ENCODE measurements around the gene PCGF2.
"Not testable (repeated sequence)": the region's sequence is repeated elsewhere in the genome, so short reads cannot be mapped to it uniquely, and the experiment has no call there.

PCGF2 gene

DNA sequence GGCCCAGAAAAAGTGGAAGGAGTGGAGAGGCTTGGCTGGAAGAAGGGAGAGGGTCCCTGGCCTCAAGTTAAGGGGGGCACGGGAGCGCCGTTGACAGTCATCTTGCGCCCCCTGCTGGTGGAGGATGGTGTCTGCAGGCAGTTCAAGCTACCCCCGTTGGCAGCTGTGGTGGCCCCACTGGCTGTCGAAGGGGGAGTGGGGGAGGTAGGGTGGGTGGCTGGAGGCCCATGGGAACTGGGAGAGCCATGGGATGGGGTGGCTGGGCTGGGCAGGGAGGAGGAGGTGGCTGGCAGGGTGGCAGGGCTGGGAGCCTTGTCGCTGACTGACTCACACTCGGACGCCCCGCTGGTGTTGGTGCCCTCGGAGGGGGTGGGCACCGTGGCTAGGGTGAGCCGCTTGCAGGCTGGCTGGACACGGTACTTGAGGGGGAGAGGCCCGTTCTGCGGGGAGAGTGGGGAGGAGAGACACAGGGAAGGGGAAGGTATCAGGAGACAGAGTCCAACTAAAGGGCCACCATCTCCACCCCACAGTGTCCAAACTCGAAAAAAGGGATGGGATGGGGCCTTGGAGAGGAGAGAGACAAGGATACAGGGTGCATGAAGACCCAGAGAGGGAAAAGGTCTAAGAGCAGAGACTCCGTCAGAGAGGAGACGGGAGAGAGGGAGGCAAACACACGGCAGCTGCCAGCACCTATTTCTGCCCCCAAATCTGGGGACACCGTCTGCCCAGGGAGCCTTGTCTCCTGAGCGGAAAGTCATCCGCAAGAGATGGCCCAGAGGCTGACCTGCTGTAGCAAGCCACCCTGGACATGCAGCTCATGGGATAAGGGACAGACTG, 12.8 kb downstream of the PCGF2 start:
- DNase-seq (ENCODE audit: low read depth in 2 of 2): peak; percentile 61 to 68

DNA sequence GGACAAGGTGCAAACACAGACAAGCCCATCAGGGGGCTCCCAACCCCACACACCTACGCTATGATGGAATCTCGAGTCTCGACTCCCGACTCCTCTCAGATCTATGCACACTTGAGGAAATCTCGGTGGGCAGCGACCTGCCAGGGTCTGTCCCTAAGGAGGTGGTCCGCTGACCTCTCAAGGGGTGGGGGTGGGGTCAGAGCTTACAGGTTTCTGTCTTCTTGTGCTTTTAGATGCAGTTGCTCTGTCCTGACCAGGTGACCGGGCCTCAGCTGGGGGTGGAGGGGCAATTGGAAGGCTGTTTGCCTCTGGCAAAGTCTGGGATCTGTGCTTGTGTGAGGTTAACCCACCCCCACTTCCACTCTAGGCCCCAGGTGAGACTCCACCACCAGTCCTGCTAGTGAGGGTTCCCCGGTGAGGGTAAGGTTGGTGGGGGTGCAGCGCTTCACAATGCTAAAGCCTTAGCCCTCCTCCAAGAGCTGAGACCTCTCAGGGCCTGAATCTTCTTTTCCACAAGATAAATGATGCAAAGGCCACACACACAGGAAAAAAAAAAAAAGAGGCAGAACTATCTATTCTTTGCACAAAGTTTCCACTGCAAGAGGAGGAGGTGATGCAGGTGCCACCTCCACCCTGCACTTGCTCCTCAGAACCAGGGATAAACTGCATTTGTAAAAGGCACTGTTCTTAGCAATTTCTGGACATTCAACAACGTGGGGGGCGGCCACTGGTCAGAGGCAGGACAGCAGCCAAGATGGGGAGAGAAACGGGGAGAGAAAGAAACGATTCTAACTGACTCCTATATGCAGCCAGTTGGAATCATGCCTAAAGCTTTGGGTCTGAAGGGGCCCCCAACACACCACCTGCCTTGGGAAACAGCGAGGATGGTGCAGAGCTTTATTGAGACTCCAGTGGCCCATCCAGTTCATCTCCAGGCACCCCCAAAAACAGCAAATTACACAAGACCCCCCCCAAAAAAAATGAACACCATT, 13.9 kb downstream of the PCGF2 start:
- DNase-seq (ENCODE audit: low read depth in 2 of 2): no peak

DNA sequence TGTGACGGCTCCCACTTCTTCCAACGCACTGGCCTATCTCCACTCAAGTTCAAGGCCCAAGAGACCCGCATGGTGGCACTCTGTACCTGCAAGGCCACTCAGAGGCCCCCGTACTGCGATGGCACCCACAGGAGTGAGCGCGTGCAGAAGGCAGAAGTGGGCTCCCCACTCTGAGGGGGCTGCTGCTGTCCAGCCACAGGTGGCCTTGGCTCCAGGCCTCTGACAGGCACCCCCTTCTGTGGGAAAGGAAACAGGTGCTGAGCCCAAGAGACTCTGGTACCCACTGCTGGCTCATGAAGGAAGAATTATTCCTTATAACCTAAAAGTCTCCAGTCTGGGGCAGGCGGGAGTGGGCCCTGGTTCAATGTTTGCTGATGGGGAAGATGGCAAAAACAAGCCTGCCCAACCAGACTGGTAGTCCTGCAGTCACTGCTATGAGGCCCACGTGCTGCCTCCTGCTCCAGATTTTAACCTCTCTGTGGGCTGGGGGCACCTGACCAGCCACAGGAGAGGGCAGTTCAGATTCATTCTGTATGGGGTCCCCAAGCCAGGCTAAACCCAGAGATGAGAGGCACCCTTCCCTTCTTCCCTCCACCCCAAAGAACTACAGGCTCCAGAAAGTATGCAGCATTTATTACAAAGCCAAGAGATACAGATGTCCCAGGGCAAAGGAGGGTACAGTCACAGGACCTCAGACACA, 14.7 kb downstream of the PCGF2 start:
- DNase-seq (ENCODE audit: low read depth in 2 of 2): no peak

DNA sequence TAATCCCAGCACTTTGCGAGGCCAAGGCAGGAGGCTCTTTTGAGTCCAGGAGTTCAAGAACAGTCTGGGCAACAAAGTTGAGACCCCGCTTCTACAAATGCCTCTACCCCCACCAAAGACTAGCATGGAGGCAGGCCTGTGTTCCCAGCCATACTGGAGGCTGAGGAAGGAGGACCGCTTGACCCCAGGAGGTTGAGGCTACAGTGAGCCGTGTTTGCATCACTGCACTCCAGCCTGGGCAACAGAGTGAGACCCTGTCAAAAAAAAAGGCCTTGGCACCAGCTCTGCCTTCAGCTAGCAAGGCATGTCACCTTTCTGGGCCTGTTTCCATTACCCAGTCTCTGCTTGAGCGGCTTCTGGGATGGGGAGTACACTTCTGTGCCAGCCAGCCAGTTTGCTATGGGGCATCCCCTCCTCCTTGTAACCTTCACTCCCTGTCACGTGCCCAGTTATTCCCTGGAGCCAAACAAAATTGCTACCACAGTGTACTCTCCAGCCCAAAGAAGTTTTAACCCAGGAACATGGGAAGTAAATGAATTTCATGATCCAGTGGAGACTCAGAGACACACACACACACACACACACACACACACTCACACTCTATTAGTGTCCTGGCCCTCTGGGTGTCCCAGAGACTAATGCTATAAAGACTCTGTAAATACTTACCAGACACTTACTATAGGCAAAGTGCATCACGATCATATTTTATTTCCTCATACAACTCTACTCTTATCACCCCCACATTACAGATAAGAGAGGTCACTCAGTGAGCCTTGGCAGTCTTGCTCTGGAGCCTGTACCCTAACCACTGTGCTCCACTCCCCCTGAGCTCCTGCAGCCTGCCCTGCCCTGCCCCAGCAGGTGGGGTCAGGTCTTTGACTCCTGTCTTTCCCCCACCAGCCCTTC, 15.5 kb downstream of the PCGF2 start:
- DNase-seq (ENCODE audit: low read depth in 2 of 2): no peak

DNA sequence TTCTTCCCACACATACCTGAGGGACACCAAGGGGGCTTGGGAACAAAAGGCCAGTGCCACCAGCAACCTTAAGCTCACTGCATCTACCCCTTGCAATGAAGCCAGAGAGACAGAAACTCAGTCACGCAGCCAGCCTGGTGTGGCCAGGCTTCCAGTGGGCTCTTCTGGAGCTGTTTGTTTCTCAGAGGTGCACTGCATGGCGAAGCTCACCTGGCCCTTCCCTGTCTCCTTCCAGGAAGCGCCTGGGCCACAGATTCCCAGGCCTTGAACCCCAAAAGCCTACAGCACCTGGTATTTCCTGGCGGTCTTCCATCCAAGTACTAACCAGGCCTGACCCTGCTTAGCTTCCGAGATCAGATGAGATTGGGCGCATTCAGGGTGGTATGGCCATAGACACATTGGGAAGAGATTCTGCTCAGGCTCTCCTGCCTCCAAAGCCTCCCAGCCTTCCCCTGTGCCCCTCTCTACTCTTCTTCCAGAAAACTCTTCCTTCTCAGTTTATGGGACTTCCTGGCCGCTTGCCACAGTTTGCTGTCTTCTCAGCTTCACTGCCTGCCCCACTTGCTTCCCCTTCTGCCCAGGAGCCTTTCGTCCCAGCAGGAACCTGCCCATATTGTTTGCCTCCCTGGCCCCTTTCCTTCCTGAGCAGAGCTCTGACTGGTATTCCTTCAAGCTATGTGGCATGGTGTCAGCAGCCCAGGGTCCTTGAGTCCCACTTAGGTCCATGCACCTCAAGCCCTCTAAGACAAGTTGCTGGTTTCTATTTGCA, 16.4 kb downstream of the PCGF2 start:
- no peak for DNase-seq (ENCODE audit: low read depth in 2 of 2)

DNA sequence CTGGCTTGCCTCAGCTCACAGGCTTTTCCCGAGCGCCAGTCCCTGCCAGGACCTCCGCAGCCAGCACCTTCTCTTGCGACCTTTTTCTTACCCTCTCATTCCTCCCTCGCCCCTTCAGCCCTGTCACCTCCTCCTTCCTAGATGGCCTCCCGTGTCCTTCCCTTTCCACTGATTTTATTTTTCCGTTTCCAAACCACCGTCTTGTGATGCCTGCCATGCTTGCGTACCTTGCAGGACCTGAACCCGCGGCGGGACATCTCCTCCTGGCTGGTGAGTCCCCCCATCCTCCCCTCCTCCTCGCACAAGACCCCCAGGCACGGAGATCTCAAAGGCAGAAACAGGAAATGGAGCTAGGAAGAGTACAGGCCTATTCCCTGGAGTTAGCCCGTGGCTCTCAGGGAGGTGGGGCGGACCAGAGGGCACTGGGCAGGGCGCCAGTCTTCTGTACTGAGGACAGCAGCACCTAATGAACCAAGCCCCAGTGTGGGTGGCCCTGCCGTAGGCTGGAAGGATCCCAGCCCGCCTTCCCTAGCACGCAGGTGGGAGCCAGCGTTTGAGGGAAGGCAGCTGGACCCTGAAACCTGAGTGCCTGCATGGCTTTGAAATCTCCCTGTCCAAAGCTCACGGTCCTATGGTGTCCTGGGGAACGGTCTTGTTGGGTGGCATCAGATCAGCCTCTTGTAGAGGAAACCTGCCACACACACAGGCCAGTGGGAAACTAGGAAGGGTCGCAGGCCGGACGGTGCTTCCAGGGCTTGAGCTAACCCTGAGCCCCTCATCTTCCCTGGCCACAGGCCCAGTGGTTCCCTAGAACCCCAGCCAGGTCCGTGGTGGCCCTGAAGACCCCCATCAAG, 17.4 kb downstream of the PCGF2 start:
- no peak for DNase-seq (ENCODE audit: low read depth in 2 of 2)

DNA sequence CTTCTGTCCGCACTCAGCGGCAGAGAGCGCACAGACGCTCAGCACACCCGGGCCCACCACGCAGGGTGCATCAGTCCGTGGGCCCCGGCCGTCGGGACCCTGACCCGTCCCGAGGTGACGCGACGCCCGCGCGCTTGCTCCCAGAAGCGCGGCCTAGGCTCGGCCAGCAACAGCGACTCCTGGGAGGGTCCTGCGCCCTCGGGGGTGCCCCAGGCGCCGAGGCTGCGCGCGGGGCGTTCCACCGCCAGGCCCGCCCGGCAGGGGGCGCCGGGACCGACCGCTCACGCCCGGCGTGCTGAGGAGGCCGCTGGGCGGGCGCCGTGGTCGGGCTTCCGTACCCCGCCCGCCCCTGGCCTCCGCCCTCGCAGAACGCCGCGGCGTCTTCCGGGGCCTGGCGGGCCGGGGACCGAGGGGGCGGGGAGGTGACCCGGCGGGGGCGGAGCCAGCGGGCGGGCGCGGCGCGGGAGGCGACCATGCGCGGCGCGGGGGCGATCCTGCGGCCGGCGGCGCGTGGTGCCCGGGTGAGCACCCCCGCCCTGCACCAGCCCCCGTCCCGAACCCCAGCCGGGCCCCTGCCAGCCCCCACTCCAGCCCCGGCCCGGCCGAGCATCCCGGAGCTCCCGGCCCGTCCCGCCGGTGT, 18.1 kb downstream of the PCGF2 start, which contains the start of gene CISD3:
CISD3 (plus strand) TSS at position 456 of the 640 bp plus-strand sequence; CDS start at position 474, 18 bp downstream.
- DNase-seq (ENCODE audit: low read depth in 2 of 2): peak; percentile 71

DNA sequence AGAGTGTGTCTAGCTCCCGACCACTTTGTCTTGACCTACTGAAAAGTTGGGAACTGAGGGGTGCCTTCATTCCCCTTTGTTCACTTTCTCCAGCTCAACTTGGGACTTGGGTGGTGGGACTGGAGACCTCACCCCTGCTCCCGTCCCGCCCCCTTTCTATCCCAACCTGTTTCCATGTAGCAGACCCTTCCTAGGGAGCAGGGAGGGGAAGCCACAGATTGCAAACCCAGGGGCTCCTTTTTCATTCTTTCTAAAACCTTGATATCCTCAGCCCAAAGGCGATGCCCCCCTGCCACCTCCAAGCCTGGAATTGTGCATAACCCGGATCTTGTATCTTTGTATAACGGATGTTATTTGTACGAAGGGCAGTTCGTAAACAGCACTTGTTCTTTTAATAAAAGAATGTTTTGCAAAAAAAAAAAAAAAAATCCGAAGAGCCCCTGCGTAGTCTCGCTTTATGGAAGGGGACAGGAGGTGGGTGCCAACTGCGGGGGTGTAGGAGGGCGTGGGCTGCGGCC, 18.7 kb downstream of the PCGF2 start:
- DNase-seq (ENCODE audit: low read depth in 2 of 2): no peak

DNA sequence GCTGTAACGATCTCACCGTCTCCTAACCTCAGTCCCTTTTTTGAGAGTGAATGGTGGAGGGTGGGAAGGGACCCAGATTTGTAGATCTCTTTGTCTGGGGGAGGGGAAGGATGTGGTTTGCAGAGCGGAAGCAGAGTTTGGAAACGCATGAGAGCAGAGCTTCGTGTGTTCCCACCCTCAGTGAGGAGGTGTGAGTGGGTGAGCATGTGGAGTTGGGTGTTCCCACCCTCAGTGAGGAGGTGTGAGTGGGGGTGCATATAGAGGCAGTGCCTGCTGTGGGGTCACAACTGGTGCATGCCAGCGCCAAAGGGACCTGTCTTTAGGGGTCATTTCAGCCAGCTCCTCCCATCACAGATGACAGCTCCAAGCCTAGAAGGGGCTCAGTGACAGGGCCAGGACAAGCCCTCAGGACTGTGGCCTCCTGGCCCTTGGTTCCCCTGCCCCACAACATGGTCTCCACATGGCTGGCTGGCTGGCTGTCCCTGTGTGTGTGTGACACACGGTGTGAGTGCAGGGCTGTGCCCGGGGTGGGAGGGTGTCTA, 19.8 kb downstream of the PCGF2 start:
- peak; percentile 41 to 48 for DNase-seq (ENCODE audit: low read depth in 2 of 2)

DNA sequence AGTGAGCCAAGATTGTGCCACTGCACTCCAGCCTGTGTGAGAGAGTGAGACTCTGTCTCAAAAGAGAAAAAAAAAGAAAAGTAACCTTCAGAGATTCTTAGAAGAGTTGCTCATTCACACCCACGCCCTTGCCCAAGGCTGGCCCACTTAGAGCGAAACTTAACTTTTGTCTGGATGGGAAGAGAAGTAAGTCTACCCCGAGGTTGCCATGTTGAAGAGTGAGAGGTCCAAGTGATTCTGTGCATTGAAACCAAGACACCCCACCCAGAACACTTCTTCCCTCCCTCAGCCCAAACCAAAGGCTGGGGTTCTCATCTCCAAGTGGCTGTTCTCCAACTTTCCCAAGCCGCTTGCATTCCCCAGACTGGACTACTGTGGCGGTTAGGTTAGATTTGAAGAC, 20.4 kb downstream of the PCGF2 start:
- DNase-seq (ENCODE audit: low read depth in 2 of 2): peak in 1 of 2 donors; percentile 40

DNA sequence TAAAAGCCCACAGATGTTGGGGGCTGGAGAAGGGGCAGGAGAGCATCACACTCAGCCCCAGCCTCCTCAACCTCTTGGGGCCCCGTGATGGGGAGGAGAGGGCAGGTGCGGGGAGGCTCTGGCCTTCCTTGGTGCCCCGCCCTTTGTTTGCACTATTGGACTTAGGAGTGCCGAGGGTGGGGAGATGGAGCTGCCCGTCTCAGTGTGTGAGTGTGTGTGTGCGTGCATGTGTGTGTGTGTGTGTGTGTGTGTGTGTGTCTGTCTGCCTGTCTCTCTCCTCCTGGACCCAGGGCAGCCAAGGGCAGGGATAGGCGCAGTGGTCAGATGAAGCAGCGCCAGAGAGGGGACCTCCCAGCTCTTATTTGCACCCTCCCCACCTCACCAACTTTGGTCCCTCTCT, 22.0 kb downstream of the PCGF2 start:
- not testable (repeated sequence) for DNase-seq (ENCODE audit: low read depth in 2 of 2)

DNA sequence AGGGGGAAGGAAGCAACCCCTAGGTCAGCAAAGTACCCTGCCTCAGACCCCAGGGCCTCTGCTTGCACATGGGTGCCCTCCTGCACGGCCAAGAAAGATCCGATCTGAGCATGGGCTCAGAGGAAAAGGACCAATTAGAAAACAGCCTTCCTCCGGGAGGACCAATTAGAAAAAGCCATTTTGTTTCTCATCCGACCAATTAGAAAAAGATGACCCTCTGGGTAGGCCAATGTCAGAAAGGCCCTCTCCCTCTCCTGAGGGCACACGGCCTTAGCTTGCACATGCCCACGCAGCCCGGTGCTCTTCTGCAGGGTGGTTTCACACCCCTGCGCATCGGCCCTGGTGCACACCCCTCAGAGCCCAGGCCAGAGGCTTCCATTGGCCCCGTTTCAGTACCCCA, 23.1 kb downstream of the PCGF2 start:
- no peak for DNase-seq (ENCODE audit: low read depth in 2 of 2)

DNA sequence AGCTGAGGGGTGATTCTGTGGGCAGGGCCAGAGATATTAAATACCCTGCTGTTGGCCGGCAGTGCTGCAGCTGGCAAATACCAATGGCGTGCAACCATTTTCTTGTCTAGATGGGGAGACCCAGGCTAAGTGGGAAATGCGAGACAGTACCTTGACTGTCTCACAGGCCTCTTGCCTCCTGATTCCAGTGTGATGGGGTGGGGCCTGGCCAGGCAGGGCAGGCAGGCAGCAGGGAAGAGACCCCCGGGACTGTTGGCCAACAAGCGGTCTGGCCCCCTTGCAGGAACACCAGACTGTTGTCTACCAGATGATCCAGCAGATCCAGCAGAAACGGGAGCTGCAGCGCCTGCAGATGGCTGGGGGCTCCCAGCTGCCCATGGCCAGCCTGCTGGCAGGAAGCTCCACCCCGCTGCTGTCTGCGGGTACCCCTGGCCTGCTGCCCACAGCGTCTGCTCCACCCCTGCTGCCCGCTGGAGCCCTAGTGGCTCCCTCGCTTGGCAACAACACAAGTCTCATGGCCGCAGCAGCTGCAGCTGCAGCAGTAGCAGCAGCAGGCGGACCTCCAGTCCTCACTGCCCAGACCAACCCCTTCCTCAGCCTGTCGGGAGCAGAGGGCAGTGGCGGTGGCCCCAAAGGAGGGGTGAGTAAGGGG, 23.7 kb downstream of the PCGF2 start:
- DNase-seq (ENCODE audit: low read depth in 2 of 2): no peak

DNA sequence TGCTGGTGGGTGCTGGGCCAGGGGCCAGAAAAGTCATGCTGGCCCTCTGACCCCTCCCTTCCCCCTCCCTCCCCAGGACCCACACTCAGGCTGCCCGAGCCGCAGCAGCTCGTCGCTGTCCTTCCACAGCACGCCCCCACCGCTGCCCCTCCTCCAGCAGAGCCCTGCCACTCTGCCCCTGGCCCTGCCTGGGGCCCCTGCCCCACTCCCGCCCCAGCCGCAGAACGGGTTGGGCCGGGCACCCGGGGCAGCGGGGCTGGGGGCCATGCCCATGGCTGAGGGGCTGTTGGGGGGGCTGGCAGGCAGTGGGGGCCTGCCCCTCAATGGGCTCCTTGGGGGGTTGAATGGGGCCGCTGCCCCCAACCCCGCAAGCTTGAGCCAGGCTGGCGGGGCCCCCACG, 26.3 kb downstream of the PCGF2 start:
- DNase-seq (ENCODE audit: low read depth in 2 of 2): no peak

DNA sequence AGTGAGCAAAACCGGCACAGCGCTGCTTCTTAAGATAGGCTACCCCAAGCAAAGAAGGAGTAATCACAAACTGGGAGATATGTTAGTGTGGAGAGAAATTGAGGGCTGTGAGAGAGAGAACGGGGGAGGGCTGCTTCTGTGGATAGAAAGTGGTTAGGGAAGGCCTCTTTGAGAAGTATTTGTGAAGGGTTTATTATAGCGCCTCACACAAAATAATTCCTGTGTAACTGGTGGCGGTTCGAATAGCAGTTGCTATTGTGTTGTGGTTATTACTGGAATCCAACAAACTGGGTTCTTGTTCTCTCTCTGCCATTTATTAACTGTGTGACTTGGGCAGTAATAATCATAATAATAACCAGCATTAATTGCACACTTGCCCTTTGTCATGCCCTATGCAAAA, 27.2 kb downstream of the PCGF2 start:
- DNase-seq (ENCODE audit: low read depth in 2 of 2): no peak

DNA sequence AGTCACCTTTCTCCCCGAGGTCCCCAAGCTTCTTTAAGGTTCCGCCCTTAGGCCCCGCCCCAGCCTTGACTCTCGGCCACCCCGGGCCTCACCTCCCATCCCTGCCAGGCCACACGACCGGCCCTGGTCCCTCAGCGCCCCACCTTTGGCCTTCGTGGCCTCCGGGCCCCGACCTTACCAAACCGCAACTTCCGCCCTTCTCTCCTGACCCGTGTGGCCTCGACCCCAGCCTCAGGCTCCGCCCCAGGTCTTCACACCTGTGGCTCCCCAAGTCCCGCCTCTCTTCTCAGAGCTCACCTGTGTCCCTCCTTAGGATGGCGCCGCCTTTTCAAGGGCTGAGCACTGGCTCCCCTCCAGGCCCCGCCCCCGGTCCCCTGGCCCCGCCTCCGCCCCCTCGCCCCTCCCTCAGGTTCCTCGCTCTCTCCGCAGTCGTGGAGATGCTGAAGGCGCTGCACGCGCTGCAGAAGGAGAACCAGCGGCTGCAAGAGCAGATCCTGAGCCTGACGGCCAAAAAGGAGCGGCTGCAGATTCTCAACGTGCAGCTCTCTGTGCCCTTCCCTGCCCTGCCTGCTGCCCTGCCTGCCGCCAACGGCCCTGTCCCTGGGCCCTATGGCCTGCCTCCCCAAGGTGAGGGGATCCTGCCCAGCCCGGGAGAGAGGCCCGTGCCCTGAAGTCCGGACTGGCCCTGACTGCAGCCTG, 28.0 kb downstream of the PCGF2 start:
- DNase-seq (ENCODE audit: low read depth in 2 of 2): no peak

All from stimulated activated CD8-positive, alpha-beta memory T cell treated with anti-CD3 and anti-CD28 coated beads, Interleukin-7, amount 100 ng/mL, for 1 hour (primary cell).